Measurements from ENCODE around the gene SPTBN4.
"Not testable (repeated sequence)": the region's sequence is repeated elsewhere in the genome, so short reads cannot be mapped to it uniquely, and the experiment has no call there.

SPTBN4 gene

GRCh38 chr19:40530091-40530901 is 63.5 kb downstream of the SPTBN4 start:
- peak in 5 of 14 donors; percentile 20 to 52 (median 45) for DNase-seq

- DNase-seq = no peak
Observed at GRCh38 chr19:40533508-40533907, 66.7 kb downstream of the SPTBN4 start.

- no peak for DNase-seq
Observed at GRCh38 chr19:40534148-40534547, 67.3 kb downstream of the SPTBN4 start.

- DNase-seq = no peak
Observed at GRCh38 chr19:40539070-40539469, 72.3 kb downstream of the SPTBN4 start.

GRCh38 chr19:40542202-40542859 is 75.5 kb downstream of the SPTBN4 start:
- peak in 6 of 14 donors; percentile 19 to 84 (median 30) for DNase-seq

GRCh38 chr19:40543029-40543597 is 76.3 kb downstream of the SPTBN4 start:
- DNase-seq = no peak

GRCh38 chr19:40546153-40546841 is 79.5 kb downstream of the SPTBN4 start:
- DNase-seq = not testable (repeated sequence)

GRCh38 chr19:40547190-40547589 is 80.4 kb downstream of the SPTBN4 start:
- not testable (repeated sequence) for DNase-seq

- DNase-seq = no peak
Observed at GRCh38 chr19:40547836-40548235, 81.0 kb downstream of the SPTBN4 start.

GRCh38 chr19:40549007-40549708 is 82.4 kb downstream of the SPTBN4 start:
- peak in 1 of 14 donors; percentile 20 for DNase-seq

GRCh38 chr19:40550951-40551350 is 84.2 kb downstream of the SPTBN4 start:
- DNase-seq = no peak

- DNase-seq = no peak
Observed at GRCh38 chr19:40552848-40553247, 86.0 kb downstream of the SPTBN4 start.

GRCh38 chr19:40553885-40554857 is 87.4 kb downstream of the SPTBN4 start:
- no peak for DNase-seq

GRCh38 chr19:40555978-40556689 is 89.3 kb downstream of the SPTBN4 start:
- no peak for DNase-seq

- no peak for DNase-seq
Observed at GRCh38 chr19:40556953-40557530, 90.2 kb downstream of the SPTBN4 start.

- no peak for DNase-seq
Observed at GRCh38 chr19:40559394-40559793, 92.6 kb downstream of the SPTBN4 start.

- peak in 1 of 14 donors; percentile 42 for DNase-seq
Observed at GRCh38 chr19:40560092-40560507, 93.3 kb downstream of the SPTBN4 start.

GRCh38 chr19:40561947-40562346 is 95.1 kb downstream of the SPTBN4 start:
- DNase-seq = no peak

GRCh38 chr19:40564535-40564934 is 97.7 kb downstream of the SPTBN4 start:
- not testable (repeated sequence) for DNase-seq

- no peak for DNase-seq
Observed at GRCh38 chr19:40565355-40565754, 98.6 kb downstream of the SPTBN4 start.
